ENCODE measurements around the gene WBP4.

Gene WBP4

DNA sequence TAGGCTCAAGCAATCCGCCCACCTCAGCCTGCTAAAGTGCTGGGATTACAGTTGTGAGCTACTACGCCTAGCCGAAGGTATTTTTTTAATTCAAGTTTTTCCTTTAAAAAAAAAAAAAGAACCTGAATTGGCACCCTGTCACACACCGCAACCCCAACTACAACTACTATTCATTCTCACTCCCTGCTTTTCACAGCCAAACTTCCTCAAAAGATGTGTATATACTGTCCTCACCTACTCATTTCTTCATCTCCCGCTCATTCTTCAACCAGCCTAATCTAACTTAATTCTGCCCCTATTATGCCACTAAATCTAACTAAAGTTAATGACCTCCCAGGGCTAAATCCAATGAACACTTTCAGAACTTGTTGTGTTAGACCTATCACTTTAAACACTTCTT, 12.7 kb upstream of the WBP4 start:
- no peak for DNase-seq (ENCODE audit: low read depth, low spot score)

DNA sequence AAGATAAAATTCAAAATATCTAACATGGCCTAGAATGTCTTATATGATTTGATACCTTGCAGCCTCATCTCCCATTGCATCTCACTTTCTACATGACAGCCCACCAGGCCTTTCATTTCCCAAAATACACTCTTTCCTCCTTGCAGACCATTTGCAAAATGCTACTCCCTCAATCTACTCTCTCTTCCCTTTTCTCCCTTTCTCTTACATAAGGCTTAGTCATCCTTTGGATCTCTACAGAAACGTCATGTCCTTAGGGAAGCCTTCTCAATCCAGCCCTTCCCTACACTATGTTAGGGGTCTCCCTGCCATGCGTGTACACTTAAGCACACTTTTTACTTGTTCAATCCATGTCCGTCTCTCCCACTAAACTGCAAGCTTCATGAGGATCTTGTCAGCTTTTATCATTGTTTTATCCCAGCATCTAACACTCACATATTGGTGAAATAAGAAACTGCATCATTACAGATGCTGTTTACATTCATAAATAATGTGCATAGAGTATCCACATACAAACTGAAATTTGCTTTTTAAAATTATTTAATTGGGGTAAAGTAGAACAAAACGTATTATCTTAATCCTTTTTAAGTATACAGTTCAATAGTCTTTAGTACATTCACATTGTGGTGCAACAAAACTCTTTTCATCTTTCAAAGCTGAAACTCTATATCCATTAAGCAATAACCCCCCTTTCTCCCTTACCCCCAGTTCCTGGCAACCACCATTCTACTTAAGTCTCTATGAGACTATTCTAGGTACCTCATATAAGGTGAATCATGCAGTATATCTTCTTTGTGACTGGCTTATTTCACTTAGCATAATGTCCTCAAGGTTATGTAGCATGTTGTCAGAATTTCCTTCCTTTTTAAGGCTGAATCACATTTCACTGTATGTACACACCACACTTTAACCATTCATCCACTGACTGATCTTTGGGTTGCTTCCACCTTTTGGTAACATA, 11.5 kb upstream of the WBP4 start:
- DNase-seq (ENCODE audit: low read depth, low spot score): no peak

GRCh38 chr13:41052441-41052840, 8.9 kb upstream of the WBP4 start:
- DNase-seq (ENCODE audit: low read depth, low spot score): no peak

- no peak for DNase-seq (ENCODE audit: low read depth, low spot score)
Measured at GRCh38 chr13:41053384-41053826, 7.9 kb upstream of the WBP4 start.

DNA sequence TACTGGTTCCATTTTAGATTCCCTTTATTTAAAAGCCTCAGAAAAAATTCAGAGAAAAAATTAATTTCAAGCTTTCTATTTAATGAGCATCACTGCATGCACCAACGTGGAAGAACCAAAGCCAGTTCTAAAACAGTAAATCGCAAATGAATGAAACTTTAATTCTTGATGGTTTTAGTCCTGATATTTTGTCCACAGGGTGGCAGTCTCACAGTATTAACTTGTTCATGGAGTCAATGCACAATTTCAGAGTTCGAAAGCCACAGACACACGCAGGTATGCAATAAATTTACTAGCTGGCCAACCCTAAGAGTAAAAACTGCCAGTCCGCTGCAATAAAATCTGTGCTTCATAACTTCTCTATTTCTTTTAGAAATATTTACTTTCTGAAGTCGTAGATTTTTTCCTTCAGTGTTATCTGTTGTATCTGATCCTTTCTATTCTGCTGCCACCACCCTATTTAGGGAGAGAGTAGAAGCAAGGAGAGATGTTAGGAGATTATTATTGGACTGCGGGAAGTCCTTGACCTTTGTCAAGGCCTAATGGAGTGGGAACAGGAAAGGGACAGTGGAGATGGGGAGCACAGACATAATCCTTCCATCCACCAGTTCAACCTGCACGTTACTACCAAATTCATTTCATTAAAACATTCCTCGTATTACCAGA, 7.0 kb upstream of the WBP4 start:
- no peak for DNase-seq (ENCODE audit: low read depth, low spot score)

DNA sequence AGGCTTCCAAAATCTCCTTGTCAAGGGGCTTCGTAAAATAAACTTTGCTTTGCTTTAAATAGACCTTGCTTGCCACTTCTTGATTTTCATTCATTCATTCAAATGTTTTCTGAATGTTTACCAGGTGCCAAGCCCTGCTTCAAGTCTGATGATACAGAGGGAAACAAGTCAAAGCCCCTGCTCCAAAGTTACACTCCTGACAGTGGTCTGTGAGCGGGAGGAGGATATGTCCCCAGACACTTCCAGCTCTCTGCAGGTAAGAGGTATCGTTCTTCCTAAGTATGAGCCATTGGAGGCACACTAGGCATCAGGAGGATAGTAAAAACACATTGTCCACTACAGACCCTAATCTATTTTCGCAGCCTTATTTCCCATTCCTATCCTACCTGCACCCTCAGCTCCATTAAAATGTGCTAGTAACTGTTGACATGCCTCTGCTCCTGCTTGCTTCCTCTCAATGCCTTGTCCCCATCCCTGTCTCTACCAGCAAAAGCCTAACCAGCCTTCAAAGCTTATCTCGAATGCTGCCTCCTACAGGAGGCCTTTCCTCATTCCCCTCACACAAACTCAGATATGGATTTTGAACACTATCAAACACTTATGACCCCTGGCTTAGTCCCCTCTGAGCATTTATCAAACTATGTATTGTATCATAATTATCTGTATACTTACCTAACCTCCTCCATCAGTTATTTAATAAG, 6.2 kb upstream of the WBP4 start:
- no peak for DNase-seq (ENCODE audit: low read depth, low spot score)

DNA sequence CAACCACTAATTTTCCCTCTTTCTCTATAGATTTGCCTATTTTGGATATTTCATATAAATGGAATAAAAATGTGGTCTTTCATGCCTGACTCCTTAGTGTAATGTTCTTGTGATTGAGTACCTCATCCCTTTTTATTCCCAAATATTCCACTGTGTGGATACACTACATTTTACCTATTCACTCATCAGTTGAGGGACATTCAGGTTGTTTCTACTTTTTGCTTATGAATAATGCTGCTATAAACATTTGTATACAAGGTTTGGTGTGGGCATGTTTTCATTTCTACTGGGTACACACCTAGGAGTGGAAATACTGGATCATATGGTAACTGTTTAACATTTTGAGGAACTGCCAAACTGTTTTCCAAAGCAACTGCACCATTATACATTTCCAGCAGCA, 5.1 kb upstream of the WBP4 start:
- no peak for DNase-seq (ENCODE audit: low read depth, low spot score)

DNA sequence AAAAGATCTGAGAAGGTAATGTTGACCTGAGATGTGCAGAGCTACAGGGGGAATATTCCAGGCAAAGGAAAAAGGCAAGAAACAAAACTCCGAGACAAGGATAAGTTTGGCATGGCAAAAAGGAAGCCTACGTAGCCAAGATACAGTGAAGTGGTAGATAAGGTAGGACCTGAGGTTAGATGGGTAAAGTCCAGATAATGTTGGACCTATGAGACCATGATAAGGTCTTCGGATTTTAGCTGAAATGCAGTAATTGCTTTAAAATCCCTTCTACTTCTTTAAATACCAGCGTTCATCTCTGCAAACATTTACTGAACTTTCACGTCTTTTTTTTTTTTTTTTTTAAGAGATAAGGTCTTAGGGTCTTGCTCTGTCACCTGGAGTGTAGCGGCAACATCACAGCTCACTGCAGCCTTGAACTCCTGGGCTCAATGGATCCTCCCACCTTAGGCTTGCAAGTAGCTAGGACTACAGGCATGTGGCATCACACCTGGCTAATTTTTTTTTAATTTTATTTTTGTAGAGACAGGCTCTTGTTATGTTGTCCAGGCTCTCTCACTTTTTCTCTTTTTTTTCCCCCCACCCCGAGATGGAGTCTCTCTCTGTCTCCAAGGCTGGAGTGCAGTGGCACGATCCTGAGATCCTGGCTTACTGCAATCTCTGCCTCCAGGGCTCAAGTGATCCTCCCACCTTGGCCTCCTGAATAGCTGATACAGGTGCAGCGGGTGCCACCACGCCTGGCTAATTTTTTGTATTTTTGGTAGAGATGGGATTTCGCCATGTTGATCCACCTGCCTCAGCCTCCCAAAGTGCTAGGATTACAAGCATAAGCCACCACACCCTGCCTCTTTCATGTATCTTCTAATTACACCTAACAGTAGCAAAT, 4.2 kb upstream of the WBP4 start:
- DNase-seq (ENCODE audit: low read depth, low spot score): no peak

DNA sequence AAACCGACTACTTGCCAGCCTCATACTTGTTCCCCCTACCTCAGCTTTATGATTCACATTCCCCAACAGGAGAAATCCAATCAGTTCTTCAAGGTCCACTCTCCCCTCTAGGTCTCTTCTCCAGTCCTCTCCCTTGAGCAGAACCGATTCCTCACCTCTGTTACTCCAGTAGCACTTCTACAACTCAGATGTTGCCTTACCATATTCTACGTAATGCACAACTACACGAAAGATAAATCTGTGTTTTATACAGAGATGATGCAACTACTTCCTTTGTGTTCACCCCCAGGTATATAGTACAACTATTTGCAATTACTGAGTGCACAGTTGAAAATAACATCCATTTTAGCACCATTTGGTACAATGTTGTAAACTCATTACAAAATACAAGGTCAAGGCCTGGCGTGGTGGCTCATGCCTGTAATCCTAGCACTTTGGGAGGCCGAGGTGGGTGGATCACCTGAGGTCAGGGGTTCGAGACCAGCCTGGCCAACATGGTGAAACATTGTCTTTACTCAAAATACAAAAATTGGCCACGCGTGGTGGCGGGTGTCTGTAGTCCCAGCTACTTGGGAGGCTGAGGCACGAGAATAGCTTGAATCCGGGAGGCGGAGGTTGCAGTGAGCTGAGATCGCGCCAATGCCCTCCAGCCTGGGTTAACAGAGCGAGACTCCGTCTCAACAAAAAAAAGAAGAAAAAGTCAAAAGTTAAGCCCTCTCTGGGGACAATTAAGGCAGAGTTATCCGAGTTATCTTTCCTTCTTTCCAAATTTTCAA, 2.8 kb upstream of the WBP4 start:
- DNase-seq (ENCODE audit: low read depth, low spot score): no peak

DNA sequence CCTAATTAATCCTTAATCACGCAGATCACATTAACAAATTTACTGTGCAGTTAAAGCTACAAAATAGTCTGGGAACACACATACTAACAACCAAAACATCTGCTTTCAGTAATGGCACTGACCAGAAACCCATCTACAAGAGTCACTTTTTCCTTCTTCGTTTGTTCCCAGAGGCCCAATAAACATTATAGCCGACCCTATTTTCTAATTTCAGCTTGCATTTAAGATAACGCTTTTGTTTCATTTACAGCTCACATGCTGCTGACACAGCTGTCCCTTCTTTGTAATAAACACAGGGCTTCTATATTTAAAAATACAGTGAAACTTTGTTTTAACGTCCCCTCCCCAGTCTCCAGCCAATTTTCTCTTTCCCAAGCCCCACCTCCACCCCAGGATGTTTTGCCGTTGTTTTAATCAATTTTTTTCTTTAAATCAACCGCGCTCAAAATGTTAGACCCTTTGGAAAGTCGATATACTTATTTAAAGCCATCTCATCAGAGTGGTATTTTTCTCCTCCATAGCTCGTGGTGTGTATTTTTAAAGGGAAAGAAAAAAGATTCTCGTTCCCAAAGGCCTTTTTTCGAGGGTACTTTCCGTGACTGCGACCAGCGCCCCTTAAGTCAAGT, 1.7 kb upstream of the WBP4 start:
- DNase-seq (ENCODE audit: low read depth, low spot score): no peak

- peak; percentile 50 for DNase-seq (ENCODE audit: low read depth, low spot score)
Measured at GRCh38 chr13:41060082-41060723, 1.1 kb upstream of the WBP4 start.

DNA sequence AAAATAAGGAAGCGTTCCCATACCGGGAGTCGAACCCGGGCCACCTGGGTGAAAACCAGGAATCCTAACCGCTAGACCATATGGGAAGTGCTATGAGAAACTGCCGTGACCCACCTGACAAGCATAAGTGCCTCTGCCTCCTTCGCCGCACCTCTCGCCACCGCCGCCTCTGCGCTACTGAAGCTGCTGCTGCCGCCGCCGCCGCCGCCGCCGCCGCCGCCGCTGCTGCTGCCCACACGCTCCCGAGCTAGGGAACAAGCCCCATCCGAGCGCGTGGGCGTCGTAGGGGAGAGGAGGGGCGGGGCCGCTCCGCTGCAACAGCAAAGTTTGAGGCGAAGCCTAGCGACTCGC, 610 bp upstream of the WBP4 start:
- no peak for DNase-seq (ENCODE audit: low read depth, low spot score)

DNA sequence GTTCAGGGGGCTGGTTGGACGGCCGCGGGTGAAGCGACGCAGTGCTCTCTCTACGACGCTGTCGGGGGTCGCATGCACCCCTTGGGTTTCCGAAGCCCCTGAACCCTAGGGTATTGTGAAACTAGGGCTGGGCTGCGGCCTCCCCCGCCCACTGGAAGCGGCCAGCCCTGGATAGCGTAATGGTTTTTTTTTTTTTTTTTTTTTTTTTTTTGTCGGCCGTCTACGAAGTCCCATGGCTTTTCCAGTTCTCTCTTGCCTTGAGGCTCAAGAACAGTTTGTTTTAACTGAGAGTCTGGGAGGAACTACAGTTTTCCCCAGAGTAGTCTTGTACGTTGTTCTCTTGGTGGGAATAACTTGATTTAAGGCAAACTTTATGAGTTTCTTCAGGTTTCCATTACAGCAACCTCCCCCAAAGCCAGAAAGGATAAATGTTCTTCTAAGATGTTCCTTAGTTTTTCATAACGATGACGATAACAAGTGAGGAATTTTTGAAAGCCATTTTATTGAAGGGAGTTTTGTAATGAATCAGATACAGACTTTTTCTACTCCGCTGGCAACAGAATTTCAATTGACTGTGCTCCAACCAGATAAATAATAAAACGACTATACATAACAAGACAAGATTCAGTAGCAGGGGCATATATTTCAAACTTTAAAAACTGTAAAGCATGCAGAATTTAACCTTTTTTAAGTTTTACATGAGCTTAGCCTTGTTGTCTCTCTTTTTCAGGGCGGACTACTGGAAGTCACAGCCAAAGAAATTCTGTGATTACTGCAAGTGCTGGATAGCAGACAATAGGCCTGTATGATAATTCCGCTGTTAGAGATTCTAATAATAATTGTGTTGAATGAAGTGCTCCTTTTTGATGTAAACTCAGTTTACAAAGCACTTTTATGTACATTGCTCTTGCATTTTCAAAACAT, 867 bp downstream of the WBP4 start:
- DNase-seq (ENCODE audit: low read depth, low spot score): no peak

DNA sequence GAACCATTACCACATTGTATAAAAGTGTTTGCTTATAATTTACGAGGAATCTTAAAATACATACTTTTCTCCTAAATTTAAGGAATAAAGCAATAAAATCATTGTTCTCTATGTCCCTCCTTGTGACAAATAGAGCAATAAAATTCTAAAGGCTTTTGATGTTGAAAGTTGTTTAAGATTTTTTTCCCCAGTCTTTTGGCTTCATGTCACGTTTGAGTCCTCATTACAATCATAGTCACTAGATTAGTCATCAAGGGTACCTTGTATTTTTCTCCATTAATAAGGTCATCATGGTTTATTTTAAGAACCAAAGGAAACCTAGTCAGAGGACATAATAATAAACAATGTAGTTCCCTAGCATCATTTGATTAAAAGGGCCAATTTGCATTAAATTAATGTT, 3.2 kb downstream of the WBP4 start:
- DNase-seq (ENCODE audit: low read depth, low spot score): no peak

GRCh38 chr13:41065078-41065477, 3.8 kb downstream of the WBP4 start:
- DNase-seq (ENCODE audit: low read depth, low spot score): no peak

- no peak for DNase-seq (ENCODE audit: low read depth, low spot score)
Measured at GRCh38 chr13:41074523-41074922, 13.2 kb downstream of the WBP4 start.

GRCh38 chr13:41075034-41075433, 13.7 kb downstream of the WBP4 start:
- no peak for DNase-seq (ENCODE audit: low read depth, low spot score)

GRCh38 chr13:41075485-41075884, 14.2 kb downstream of the WBP4 start:
- no peak for DNase-seq (ENCODE audit: low read depth, low spot score)

GRCh38 chr13:41077475-41077874, 16.2 kb downstream of the WBP4 start:
- no peak for DNase-seq (ENCODE audit: low read depth, low spot score)
